CMK (cell line): ENCODE results near the gene GASK1A.
"Not testable (repeated sequence)": the region's sequence is repeated elsewhere in the genome, so short reads cannot be mapped to it uniquely, and the experiment has no call there.

ENCODE experiments used
- DNase-seq: peaks from one replicate; pipeline ENCODE4 v3.0.0-alpha.2; 2010; ENCODE audit warnings: low read depth

Gene GASK1A

DNA sequence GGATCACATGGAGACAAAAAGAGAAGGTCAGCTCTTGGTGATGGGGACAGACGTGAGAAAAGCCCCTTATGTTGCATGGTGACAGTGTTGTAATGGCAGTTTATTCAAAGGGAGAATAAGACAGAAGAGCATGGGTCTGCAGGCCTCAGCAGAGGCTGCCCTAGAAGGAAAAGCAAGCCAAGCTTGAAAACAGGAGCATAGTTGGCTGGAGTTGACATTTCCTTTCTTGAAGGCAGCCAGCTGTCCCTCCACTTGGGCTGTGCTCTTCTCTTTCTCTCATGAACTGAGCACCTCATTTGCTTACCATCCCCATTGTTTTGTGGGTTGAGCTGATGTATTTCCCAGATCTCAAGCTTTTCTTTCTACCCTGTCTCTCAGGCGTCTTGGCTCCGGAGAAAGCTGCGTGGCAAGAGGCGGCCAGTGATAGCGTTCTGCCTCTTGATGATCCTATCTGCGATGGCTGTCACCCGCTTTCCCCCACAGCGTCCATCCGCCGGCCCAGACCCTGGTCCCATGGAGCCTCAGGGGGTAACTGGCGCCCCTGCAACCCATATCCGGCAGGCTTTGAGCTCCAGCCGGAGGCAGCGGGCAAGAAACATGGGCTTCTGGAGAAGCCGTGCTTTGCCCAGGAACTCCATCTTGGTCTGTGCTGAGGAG is 52.9 kb downstream of the GASK1A start:
- DNase-seq: no peak

- DNase-seq: no peak
These were observed 53.8 kb downstream of the GASK1A start for GRCh38 chr3:43032646-43033628.

DNA sequence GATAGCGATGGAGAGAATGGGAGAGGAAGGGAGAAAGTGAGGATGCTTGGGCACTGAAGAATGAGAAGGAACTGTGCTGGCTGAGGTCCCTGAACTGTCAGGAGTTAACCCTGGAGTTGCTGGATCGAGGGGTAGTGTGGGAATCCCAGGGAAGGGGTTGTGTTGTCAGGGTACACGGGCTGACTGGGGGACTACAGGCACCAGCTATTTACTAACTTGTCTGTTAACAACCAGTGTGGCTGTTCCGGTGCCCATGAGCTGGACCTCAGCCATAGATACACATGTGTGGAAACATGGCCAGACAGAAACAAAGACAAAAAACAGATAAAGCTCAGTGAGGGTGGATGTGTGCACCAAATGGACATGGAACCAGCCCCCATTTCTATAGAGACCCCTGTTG is 55.1 kb downstream of the GASK1A start:
- no peak for DNase-seq

DNA sequence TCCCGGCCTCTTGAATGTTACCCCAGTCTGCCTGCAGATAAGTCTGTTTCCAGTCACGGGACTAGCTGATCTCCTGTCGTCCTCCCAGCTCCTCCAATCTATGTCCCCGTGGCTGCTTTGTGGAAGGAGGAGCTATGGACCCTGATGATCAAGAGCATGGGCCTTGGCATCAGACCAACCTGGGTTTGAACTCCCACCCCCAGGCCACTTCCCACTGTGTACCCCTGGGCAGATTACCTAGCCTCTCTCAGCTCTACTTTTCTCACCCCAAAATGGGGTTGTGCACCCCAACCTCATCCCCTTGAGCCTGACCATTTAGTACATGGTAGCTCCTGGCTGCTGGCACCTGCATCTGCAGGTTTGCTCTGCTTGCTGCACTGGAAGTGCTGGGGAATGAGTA is 55.8 kb downstream of the GASK1A start:
- no peak for DNase-seq

GRCh38 chr3:43035801-43036365 is 56.8 kb downstream of the GASK1A start:
- DNase-seq: no peak

DNA sequence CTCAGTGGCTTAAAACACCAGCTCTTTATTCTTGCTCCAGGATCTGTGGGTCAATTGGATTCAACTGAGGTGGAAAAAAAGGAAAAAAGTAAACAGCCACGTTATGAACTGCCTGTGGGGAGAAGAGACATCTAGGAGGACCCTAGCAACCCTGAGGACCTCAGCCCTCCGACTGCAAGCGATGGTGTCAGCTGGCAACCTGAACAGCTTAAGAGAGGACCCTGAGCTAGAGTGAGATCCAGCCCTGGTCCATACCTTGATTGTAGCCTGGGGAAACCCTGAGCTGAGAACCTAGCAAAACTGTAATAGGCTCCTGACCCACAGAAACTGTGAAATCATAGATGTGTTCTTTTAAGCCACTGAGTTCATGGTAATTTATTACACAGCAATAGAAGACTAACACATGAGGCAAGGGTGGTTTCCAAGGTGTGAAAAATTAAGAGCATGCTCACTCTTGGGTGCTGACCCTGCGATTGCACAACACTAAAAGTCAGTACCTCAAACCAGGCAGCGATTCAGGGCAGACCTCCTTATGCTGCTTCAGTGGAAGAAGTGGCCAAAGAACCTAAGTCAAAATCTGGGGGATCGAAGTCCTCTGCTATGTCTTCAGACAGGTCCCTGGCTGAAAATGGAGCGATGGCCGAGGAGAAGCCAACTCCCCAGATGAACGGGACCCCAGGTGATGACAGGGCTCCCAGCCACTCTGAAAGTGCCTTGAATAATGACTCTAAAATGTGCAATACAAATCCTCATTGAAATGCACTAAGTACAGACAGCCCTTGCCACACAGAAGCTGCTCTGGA is 57.7 kb downstream of the GASK1A start:
- no peak for DNase-seq

DNA sequence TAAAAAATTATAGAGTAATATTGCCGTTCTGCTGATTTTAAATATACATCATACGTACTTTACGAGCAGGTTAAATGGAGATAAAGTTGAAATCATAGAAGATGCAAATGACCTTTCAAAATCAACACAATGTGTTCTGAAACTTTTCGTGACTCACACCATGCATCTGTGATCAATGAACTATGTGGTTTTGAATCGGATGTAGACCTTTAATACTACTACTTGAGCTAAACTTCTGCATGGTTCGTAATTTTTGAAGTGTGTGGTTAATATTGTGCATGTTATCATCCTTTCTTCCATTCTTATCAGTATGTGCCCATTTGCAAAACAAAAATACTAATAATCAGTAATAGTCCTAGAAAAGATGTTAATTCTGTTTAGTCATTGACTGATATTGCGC is 58.9 kb downstream of the GASK1A start:
- DNase-seq: no peak

DNA sequence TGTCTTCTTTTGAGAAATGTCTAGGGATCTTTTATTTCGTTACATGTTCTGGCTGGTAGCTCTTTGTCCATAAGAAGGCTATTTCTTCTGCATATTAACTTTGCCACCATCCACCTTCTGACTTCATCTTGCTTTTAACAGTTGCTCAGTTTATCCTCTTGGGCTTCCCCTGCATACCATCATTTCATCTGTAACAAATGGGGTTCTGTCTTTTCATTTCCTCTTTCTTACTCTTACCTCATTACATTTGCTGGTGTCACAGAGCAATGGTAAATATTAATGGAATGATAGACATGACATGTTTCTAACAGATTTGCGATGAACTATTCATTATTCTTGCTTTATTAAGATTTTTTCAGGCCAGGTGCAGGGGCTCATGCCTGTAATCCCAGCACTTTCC is 62.4 kb downstream of the GASK1A start:
- DNase-seq: no peak

GRCh38 chr3:43043071-43043766 is 64.1 kb downstream of the GASK1A start:
- no peak for DNase-seq

DNA sequence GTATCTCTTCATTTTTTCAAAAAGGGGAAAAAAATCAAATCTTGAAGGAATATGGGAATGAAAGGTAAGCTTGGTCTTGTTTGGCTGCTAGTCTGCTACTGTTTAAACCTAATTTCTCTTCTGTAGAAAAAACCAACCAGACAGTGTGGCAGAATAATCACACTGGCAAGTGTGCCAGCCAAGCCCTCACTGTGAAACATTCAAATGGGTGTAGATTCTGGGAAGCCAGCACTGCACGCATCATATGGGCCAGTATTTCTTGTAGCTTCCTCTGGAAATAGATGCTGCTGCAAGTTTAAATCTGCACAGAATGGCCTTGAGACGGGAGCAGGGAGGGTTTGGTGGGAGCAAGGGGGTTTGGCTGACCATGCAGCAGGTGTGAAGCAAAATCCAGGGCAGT is 64.7 kb downstream of the GASK1A start:
- DNase-seq: no peak

DNA sequence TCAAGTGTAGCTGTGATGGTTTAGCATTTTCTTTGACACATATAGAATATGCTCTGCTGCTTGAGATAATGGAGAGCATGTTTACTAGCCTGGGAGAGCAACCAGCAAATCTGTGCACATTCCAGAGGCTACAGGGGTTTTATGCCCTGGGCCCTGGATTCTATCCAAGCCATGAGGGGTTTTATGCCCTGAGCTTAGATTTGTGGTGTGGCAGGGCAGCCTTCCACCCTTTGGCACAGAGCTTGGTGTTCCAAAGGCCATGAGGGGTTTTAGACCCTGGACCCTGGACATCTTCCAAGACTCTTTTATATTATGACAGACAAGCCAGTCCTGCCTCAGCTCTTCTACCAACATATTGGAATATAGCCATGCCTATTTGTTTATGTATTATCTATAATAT is 66.0 kb downstream of the GASK1A start:
- DNase-seq: not testable (repeated sequence)

GRCh38 chr3:43046583-43046982 is 67.5 kb downstream of the GASK1A start:
- DNase-seq: no peak

DNA sequence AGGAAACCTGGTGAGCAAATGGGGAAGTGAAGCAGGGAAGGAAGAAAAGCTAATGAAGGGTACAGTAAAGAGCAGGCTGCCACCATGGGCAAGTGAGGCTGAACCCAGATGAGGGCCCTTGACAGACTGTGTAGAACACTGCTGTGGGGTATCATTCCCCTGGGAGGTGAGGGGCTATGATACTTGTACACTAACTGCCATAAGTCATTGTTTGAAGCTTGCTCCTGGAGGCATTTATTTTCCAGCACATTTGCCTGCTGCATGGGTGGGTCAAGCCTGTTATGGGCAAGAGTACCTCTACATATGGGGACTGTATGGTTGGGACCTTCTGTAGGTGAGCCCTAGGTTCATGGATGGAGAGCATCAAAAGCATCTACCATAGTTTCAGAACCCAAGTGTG is 69.4 kb downstream of the GASK1A start:
- no peak for DNase-seq

GRCh38 chr3:43053291-43053690 is 74.2 kb downstream of the GASK1A start:
- no peak for DNase-seq

GRCh38 chr3:43054754-43055153 is 75.6 kb downstream of the GASK1A start:
- no peak for DNase-seq

GRCh38 chr3:43055393-43055792 is 76.3 kb downstream of the GASK1A start:
- DNase-seq: no peak

DNA sequence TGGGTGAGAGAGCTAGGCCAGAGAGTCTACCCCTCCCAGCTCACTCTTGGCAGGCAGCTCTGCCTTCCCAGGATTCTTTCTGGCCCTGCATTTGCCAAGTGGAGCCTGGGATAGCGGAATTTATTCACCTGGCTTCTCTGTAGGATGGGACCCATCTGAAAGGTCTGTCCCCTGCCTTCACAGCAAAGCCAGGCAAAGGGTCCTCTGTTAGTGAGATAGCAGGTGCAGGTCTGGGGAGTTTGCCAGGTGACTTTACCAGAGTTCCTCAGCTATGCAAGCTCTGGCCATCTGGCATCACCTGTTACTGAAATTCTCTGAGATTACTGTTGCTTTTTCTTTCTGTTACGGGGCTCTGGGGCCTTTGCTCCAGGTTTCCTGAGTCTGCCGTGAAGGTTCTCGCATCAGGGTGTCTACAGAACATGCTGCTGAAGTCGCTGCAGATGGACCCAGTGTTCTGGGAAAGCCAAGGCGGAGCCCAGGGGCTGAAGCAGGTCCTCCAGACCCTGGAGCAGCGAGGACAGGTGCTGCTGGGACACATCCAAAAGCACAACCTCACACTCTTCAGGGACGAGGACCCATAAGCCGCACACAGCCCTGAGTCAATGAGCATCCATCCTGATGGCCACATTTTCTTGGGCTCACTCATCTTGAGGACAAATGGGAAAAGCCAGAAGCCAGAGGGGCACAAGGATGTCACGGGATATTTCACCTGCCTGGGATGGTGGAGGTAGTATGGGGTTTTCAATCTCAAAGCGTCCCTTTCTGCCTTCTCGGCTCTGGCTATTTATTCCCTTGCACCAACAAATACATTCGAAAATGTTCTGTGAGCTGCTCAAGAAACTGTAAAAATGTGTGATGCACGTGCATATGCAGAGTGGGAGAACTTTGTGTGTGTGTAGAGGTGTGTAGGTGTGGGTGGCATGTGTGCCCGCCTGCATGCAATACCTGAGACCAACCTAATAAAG is 77.0 kb downstream of the GASK1A start:
- DNase-seq: no peak

GRCh38 chr3:43059456-43059855 is 80.3 kb downstream of the GASK1A start:
- no peak for DNase-seq

DNA sequence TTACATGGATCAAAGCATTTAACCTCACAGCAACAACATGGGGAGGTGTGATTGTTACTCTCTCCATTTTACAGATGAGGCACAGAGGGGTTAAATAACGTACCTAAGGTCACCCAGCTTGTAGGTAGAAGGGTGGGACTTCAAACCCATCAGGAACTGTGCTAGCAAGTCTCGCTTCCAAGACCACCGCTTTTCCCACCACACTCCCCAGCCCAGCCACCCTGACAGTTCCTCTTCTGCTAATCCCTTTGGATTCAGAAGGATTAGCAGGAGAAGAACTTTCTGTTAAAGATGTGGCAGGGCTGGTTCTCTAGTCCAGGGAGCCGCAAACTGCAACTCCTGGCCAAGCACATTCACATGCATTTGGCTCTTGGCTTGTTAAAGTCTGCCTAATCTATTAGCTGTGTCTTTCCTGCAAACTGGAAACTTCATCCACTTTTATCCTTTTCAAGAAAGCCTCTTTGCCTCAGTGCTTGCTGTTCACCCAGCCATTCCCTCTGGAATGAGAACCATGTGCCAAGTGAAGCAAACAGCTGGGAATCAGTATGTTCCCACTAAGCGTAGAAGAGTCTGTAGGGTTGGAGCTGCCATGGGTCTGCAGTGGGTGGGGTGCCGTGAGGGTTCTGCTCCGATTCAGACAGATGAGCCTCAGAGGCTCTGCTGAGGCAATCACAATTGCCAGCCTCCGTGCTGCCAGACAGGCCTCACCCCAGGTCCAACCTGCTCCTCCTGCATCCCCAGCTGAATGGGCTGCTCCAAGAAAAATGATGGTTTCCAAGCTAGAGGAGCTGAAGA is 82.2 kb downstream of the GASK1A start:
- no peak for DNase-seq
